Stimulated activated CD4-positive, alpha-beta T cell treated with anti-CD3 and anti-CD28 coated beads, TNF-alpha, amount 100 ng/mL, for 1 hour (primary cell): Measurements from ENCODE around the gene DCC.
"Not testable (repeated sequence)": the region's sequence is repeated elsewhere in the genome, so short reads cannot be mapped to it uniquely, and the experiment has no call there.

Source experiments
- DNase-seq, 3 donors: peaks; one replicate each; pipeline ENCODE4 v3.0.0-alpha.2; 2020; ENCODE audit warnings: low read depth in 3 of 3, low spot score in 1 of 3

The DCC gene

DNA sequence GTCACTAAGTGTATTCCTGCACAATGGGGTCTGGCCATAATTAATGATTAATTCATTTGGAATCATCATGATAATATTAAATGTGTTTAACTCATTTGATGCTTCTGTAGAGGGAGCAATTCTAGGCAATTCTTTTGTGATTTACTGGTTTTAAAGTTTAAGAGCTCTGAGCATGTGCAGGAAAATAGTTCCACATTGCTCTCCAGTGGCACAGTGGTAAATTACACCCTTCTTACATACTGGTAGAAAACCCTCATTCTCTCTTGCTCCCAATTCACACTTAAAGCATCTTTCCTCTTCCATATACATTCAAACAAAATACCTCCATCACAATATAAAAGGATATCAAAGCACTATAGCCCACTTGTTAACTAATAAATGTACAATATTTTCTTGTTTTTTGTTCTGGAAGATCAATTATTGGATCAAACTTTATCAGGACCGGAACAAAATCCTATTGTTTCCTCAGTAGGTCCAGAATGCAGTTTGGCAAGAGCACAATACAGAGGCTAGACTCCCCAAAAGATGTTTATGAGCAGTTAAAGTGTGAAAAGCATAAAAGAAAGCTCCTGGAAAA lies 1040.2 kb downstream of the DCC start:
- no peak for DNase-seq

DNA sequence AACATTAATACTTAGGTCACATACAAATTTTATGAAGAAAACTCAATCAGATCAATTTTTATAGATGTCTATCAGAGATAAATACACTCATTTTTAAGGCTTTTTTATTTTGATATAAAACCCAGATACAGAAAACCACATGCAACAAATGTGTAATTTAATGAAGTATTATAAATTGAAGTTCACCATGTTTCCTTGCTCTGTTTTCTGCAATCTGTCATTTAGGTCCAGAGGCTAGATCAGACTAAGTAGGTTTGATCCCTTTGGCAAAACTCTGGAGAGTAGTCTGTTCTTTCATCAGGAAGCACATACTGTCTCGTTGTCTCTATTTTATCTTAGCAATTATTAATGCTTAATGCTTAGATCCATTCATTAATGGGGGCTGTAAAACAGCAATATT lies 1042.9 kb downstream of the DCC start:
- no peak for DNase-seq

DNA sequence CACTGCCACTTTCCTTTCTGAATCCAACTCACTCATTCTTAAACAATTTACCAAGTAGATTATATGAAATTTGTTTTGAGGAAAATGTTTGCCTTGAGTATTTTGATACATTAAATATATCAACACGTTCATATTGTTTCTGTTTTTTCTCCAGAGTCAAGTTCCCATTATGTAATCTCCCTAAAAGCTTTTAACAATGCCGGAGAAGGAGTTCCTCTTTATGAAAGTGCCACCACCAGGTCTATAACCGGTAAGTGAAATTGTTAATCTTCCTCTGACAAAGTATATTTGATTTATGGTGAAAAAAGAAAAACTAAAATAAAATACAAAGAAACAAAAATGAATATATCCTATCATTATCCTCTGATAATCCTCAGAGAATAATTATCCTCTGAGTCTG lies 1045.9 kb downstream of the DCC start:
- DNase-seq, result no peak

DNA sequence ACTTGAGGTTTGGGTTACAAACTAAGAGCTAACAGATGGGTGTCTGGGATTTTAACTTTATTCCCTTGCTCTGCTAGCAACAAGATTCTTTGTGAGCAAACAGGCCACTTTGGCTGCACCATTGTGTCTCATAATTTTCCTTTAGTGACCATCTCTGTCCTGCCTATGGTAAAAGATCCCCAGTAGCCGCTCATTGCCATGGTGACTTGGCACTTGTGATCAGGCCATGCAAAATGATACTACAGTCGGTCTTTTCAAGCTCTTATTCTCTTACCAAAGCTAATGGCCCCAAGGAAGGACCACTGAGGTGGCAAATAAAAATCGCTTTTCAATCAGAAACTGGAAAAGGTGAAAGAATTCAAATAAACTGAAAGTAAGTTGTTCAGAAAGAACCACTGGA lies 1047.6 kb downstream of the DCC start:
- DNase-seq, result no peak

DNA sequence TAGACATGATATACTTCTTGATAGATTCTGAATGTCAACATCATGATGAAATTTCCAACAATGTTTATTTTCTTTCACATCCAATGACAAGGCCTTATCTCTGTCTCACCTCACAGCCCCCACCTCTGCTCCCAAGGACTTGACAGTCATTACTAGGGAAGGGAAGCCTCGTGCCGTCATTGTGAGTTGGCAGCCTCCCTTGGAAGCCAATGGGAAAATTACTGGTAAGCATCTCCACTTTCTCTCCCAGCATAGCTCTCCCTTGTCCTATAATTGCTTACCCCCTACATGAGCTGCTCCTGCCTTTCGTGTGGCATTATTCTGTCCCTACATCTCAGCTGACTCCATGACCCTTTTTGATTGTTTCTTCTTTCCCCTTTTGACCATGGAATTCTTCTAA lies 1062.7 kb downstream of the DCC start:
- no peak for DNase-seq

DNA sequence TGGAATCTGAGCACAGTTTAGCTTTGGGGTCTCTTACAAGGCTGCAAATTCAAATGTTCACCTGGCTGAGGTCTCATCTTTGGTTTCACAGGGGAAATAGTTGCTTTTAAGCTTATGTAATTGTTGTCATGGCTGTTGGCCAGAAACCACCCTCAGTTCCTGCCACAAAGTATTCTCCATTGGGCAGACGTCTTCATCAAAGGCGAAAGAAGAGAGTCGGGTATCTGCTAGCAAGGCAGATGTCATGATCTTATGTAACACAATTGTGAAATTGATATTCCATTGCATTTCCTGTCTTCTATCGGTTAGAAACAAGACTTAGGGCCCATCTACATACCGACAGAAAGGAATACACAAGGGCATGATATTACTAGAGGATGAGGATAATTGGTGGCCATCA lies 1068.3 kb downstream of the DCC start:
- no peak for DNase-seq

DNA sequence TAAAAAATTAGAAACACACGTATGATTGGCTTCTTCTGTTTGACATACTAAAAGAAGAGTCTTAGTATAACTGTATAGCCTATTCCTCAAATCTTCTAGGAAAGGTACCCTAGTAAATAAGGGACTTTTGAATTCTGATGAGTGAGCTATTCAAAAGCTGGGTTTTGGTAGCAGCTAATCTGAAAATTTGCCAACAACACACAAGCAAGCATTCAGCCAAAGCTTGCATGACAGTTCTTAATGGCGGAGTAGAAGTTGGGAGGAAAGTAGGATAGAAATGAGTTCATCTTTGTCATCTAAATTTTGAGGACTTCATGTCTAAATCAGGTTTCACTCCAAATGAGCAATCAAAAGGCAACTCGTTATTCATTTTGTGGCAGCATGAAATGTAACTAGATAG lies 1071.5 kb downstream of the DCC start:
- DNase-seq, result no peak

DNA sequence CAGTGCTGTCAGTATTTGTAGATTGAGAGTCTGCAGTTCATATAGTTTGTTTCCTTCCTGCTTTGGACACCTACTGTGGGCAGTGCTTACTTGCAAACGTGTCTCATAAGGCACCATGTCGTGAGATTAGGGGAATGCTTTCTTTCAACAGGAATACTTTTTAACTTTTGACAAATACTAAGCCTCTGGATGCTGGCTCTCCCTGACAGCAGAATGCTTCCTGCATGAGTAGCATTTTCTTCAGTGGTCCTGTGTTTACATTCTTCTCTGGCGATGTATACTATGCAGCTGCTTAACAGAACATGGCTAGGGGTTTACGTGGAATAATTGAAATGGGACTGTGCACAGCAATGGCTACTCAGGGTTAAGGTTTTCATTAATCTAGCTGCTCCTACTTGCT lies 1077.0 kb downstream of the DCC start:
- no peak for DNase-seq

DNA sequence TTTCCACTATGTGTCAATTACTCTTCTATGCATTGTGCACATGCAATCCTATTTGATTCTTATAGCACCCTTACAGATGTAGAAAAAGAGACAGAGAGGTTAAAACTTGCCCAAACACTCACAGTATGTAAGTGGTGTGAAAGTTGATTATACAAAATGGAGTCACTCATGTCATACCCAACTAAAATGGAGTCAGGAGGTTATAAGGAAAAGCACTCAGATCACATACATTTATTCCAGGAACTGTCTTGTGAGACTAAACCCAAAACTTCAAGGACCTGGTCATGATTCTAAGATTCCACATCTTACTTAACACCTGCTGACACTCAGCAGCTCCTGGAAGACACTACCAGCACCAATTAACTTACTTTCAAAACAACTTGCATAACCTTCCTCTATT lies 1081.9 kb downstream of the DCC start:
- DNase-seq, result no peak

DNA sequence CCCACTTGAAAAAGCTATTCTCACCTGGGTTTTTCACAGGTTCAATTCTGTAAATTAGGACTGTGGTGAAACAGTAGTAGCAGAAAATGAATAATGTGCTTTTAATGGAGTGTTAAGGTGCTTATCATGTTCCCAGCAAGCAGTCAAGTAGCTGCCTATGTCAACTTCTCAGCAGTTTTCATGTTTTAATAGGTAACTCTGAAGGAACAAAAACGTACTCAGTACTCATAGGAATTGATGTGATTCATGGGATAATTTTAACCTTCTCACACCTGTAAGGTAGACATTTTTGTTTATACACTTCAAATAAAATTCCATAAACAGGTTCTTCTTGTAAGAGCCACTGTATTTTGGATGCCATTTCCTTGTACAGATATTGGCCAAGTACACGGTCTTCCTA lies 1082.9 kb downstream of the DCC start:
- no peak for DNase-seq

DNA sequence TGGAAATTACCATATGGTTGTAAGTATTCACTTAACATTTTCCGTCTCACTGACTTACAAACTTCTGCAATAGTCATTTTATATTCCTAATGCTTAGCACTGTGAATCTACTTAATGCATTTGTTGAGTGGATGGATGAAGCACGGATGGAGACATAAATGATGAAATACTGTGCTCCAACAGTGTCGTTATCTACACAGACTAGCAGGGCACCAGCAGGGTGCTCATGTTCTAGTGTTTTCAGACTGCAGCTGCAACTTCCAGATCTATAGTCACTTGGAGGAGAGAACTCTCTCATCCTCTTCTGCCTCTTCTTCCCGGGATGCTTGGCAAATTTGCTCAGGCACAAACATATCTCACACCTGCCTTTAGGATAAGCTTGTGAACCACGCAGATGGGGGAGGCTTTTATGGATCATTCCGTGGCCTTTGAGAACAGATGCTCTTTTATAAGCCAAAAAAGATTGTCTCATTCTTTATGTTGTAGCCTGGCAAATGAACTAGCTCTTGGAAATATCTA lies 1086.7 kb downstream of the DCC start:
- DNase-seq, result no peak

DNA sequence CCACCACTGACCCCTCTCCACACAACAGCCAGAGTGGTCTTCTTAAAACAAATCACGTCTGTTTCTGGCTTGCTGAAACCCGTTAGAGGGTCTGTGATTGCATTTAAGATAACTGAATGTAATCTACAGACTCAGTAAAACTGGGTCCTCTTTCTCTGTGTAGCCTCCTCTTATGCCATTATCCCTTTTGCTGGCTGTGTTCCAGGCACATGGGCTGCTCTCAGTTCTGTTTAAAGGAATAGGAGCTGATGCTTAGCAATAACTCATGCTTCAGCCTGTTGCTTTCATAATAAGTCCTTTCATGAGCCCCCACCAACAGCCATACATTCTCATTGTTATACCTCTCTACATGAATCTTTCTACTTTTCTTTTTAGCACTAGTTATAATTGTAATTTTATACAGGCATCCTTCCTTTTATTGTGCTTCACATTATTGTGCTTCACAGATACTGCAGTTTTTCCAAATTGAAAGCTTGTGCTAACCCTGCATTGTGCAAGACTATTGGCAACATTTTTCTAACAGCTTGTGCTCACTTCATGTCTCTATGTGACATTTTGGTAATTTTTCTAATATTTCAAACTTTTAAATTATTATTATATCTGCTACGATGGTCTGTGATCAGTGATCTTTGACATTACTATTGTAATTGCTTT lies 1101.9 kb downstream of the DCC start:
- no peak for DNase-seq

DNA sequence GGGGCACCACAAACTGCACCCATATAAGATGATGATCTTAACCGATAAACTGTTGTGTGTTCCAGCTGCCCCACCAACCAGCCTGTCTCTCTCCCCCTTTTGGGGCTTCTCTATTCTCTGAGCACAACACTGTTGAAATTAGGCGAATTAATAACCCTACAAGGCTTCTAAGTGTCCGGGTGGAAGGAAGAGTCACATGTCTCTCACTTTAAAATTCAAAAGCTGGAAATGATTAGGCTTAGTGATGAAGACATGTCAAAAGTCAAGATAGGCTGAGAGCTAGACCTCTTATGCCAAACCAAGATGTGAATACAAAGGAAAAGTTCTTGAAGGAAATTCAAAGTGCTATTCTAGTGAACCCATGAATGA lies 1102.4 kb downstream of the DCC start:
- no peak for DNase-seq

DNA sequence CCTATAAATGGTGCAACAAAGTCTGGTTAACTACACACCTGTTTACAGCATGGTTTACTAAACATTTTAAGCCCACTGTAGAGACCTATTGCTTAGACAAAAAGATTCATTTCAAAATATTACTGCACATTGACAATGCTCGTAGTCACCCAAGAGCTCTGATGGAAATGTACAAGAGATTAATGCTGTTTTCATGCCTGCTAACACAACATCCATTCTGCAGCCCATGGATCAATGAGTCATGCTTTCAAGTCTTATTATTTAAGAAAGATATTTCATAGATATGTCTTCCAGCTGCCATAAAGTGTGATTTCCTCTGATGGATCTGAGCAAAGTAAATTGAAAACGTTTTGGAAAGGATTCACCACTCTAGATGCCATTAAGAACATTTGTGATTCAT lies 1103.3 kb downstream of the DCC start:
- DNase-seq, result no peak

DNA sequence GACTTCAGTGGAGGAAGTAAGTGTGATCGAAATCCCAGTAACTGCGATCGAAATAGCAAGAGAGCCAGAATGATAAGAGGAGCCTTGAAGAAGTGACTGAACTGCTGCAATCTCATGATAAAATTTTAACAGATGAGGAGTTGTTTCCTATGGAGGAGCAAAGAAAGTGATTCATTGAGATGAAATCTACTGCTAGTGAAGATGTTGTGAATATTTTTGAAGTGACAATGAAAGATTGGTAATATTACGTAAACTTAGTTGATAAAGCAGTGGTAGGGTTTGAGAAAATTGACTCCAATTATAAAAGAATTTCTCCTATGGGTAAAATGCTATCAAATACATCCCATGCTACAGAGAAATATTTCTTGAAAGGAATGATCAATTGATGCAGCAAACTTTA lies 1103.8 kb downstream of the DCC start:
- DNase-seq, result no peak

DNA sequence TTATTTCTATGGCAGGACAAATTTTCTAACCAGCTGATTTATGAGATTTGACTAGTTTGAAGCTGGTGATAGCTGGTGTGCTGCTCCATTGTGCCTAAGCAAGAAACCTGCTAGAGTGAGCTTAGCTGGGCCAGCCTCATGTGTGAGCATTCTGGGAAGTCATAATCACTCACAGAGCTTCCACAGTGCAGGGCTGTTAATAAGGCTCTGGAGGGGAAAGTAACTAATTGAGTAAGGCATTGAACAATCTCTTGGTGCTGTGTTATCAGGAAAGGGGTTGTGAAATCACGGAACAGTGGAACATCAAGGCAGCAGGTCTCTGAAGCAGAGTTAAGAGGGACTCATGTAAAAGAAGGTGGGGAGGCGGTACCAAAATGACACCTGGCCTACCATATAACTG lies 1111.9 kb downstream of the DCC start:
- no peak for DNase-seq

DNA sequence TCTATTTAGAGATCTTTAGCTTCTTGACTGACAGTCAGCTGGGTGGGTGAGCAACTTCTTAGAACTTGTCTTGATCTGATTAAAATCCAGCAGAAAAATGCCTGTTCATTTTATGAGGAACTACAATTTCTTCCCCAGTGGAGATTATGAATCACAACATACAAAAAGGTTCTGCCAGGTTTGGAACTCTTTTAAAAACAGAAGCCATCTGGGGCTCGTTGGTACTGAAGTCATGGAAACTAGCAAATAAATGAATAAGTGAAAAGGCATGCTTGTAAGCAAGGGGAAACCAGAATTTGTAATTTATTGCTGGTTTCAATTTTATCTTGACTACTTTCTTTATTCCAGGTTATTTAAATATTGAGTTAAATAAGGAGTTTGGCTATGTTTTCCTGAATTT lies 1117.1 kb downstream of the DCC start:
- no peak for DNase-seq

DNA sequence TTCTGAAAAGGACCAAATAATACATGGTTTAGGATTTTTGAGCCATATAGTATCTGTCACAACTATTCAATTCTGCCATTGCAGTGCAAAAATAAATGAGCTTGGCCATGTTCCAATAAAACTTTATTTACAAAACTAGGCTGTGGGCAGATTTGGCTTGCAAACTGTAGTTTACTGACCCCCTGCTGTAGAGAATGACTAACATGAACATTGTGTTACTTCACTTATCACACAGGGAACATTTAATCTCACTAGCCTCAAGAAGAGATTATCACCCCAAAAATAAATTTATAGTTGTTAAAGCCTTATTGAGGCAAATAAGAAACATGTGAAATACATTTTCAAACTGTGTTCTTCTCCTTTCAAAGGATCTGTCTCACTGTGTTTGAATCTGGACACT lies 1118.3 kb downstream of the DCC start:
- no peak for DNase-seq

DNA sequence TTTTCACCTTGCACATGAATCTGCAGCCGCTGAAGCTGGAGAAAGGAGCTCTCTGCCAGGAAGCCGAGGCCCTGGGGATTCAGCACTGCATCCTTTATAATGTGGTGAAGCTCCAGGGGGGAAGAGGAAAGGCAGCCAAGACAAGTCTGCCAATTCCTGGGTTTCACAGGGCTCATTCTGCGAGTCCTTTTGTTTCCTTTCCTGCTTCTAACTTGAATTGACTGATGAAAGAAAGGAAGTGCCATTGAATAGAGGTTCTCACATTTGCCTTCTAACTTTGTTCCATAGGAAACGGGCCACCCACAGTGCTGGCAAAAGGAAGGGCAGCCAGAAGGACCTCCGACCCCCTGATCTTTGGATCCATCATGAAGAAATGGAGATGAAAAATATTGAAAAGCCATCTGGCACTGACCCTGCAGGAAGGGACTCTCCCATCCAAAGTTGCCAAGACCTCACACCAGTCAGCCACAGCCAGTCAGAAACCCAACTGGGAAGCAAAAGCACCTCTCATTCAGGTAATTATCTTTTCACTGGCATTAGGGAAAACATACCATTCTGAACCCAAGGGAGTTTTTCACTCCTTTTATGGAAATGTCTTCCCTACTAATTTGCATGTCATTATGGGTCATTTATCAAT lies 1119.1 kb downstream of the DCC start:
- no peak for DNase-seq

DNA sequence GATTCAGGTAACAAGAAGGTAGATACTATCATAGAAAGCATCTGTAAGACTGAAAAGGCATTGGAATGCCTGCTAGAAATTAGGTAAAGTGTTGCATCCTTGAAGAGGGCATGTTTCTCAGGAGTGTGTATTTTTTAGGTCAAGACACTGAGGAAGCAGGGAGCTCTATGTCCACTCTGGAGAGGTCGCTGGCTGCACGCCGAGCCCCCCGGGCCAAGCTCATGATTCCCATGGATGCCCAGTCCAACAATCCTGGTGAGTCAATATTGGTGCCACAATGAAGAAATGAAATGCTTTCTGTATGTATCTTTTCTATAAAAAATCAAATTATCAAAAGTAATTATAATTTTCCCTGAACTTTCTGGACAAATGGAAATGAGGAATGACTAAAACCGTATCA lies 1127.8 kb downstream of the DCC start:
- no peak for DNase-seq

DNA sequence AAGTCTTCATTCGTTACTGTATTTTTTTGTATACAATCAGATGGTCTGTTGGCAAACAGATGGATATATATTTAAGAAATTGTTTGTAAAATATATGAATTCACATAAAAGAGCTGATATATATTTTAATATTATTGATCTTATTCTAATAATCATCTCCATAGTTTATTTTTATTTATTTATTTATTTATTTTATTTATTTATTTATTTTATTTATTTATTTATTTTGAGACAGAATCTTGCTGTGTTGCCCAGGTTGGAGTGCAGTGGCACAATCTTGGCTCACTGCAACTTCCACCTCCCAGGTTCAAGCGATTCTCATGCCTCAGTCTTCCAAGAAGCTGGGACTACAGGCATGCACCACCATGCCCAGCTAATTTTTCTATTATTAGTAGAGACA lies 1128.2 kb downstream of the DCC start:
- DNase-seq, result not testable (repeated sequence)

DNA sequence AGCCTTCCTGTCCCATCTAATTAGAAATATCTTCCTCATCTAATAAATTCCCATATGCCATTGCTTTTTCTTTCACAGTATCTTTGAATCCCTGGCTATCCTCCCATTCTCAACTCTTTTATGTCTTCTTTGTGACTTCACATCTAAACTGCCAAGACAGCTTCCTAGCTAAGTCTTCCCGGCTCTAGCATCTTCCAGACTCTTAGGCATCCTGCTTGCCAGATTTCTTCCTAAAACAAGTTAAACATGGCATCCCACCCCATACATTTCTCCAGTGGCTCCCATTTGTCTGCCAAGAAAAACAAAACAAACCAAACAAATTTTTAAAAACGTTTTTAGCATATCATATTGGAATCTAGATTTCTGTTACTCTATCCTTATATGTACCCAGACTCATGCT lies 1132.5 kb downstream of the DCC start:
- no peak for DNase-seq

DNA sequence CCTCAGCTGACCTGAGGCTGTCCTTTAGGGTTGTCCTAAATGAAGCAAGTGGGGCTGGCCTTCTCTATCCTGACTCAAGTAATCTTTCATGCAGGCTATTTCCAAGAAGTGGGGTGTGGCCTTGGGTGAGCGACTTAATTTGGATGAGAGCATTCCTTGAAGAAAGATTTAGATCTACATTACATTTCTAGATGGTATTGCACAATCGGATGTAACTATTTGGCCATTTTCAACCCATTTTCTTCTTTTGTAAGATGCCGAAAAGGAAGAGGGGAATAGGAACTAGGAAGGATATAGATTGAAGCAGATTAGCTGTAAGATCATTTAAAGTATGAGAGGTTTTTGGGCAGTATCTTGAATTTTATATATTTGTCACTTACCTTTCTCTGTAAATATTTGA lies 1138.2 kb downstream of the DCC start:
- no peak for DNase-seq
